ENCODE measurements around the gene COMTD1.

DNA sequence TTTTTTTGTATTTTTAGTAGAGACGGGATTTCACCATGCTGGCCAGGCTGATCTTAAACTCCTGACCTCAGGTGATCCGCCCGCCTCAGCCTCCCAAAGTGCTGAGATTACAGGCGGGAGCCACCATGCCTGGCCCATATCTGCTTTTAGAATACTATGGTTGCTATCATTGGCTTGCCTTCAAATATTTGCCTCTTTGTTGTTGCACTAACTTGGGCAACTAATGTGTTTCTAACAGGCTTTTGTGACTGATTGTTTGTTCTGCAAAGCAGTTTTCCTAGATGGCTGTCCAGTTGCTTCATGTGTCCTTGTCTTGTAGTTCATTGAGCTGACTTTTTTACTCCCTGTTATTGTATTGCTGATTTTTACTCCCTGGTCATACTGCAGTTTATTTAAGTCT lies 15.5 kb downstream of the COMTD1 start:
- TF ChIP-seq, protein P1, sequence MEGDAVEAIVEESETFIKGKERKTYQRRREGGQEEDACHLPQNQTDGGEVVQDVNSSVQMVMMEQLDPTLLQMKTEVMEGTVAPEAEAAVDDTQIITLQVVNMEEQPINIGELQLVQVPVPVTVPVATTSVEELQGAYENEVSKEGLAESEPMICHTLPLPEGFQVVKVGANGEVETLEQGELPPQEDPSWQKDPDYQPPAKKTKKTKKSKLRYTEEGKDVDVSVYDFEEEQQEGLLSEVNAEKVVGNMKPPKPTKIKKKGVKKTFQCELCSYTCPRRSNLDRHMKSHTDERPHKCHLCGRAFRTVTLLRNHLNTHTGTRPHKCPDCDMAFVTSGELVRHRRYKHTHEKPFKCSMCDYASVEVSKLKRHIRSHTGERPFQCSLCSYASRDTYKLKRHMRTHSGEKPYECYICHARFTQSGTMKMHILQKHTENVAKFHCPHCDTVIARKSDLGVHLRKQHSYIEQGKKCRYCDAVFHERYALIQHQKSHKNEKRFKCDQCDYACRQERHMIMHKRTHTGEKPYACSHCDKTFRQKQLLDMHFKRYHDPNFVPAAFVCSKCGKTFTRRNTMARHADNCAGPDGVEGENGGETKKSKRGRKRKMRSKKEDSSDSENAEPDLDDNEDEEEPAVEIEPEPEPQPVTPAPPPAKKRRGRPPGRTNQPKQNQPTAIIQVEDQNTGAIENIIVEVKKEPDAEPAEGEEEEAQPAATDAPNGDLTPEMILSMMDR (IDR thresholded peaks at IDR 0.05; ENCODE audit: low read depth, low read length, poor library complexity, severe bottlenecking): no peak
- TF ChIP-seq EZH2phosphoT487 (IDR thresholded peaks at IDR 0.05; ENCODE audit: borderline replicate concordance, low read length): no peak

All from DOHH2 (cell line).